HL-60/S4 treated with retinoic acid at 250 ng/mL for 4 days and 3 days (cell line): Measurements from ENCODE around the gene CSRP1.
"Not testable (repeated sequence)": the region's sequence is repeated elsewhere in the genome, so short reads cannot be mapped to it uniquely, and the experiment has no call there.

Experiments used
- in situ Hi-C: fragments of 300-500 bp; cut with MboI; formaldehyde crosslinking; loops from 2 replicates; pipeline ENCODE4 v1.7.0; 2022; ENCODE audit warnings: low sequenced_read_pairs

CSRP1 gene

GRCh38 chr1:201481761-201482493 is 25.0 kb downstream of the CSRP1 start:
- in situ Hi-C loops, result no loop called here

- in situ Hi-C loops, result no loop called here
Measured at GRCh38 chr1:201481004-201481380, 25.9 kb downstream of the CSRP1 start.

GRCh38 chr1:201480231-201481003 is 26.5 kb downstream of the CSRP1 start:
- in situ Hi-C loops, result no loop called here

GRCh38 chr1:201479201-201479730 is 27.7 kb downstream of the CSRP1 start:
- in situ Hi-C loops, result no loop called here

- in situ Hi-C loops, result not testable (repeated sequence)
Measured at GRCh38 chr1:201478666-201479065, 28.3 kb downstream of the CSRP1 start.

GRCh38 chr1:201476670-201477344 is 30.1 kb downstream of the CSRP1 start:
- in situ Hi-C loops, result no loop called here

GRCh38 chr1:201475915-201476669 is 30.8 kb downstream of the CSRP1 start:
- in situ Hi-C loops, result no loop called here

GRCh38 chr1:201475130-201475529 is 31.8 kb downstream of the CSRP1 start:
- in situ Hi-C loops, result no loop called here

GRCh38 chr1:201473296-201473695 is 33.6 kb downstream of the CSRP1 start:
- in situ Hi-C loops, result no loop called here

- in situ Hi-C loops, result not testable (repeated sequence)
Measured at GRCh38 chr1:201472321-201472720, 34.6 kb downstream of the CSRP1 start.

GRCh38 chr1:201471772-201472171 is 35.2 kb downstream of the CSRP1 start:
- in situ Hi-C loops, result no loop called here

GRCh38 chr1:201470581-201470980 is 36.3 kb downstream of the CSRP1 start:
- in situ Hi-C loops, result no loop called here

- in situ Hi-C loops, result no loop called here
Measured at GRCh38 chr1:201469645-201470074, 37.3 kb downstream of the CSRP1 start.

GRCh38 chr1:201468844-201469644 is 37.9 kb downstream of the CSRP1 start, which contains the start of gene PHLDA3:
TSS of gene PHLDA3 (minus strand) at chr1:201469188. CDS start at chr1:201468786, 402 bp downstream.
- in situ Hi-C loops, result no loop called here

GRCh38 chr1:201468501-201468843 is 38.5 kb downstream of the CSRP1 start:
- in situ Hi-C loops, result no loop called here

GRCh38 chr1:201466492-201466891 is 40.4 kb downstream of the CSRP1 start:
- in situ Hi-C loops, result no loop called here

- in situ Hi-C loops, result no loop called here
Measured at GRCh38 chr1:201465698-201466290, 41.1 kb downstream of the CSRP1 start.

- in situ Hi-C loops, result no loop called here
Measured at GRCh38 chr1:201463071-201463552, 43.8 kb downstream of the CSRP1 start.
